ENCODE measurements around the gene RUNX1.

DNA sequence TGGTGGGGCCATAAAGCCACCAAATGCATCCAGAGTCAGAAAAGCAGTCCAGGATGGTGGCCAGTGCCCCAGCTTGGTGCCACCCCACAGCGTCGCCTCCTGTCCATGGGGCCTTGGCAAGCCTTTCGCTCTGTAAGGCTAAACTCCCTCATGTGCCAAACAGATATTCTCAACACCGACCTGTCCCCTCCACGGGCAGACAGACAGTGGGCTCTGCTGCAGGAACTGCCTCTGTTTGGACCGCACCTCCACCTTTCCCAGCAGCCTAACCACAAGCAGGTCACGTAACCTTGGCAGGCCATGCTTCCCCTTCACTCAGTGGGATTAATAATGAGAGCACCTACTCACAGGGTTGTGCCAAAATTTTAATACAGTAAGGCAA, 11.7 kb downstream of the RUNX1 start:
- no peak for TF ChIP-seq EP300 (IDR thresholded peaks at IDR 0.05)
- TF ChIP-seq, protein P1, sequence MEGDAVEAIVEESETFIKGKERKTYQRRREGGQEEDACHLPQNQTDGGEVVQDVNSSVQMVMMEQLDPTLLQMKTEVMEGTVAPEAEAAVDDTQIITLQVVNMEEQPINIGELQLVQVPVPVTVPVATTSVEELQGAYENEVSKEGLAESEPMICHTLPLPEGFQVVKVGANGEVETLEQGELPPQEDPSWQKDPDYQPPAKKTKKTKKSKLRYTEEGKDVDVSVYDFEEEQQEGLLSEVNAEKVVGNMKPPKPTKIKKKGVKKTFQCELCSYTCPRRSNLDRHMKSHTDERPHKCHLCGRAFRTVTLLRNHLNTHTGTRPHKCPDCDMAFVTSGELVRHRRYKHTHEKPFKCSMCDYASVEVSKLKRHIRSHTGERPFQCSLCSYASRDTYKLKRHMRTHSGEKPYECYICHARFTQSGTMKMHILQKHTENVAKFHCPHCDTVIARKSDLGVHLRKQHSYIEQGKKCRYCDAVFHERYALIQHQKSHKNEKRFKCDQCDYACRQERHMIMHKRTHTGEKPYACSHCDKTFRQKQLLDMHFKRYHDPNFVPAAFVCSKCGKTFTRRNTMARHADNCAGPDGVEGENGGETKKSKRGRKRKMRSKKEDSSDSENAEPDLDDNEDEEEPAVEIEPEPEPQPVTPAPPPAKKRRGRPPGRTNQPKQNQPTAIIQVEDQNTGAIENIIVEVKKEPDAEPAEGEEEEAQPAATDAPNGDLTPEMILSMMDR (IDR thresholded peaks at IDR 0.05), result no peak
